Endothelial cell of hepatic sinusoid (primary cell): ENCODE data around the gene GFOD1.
"Not testable (repeated sequence)": the region's sequence is repeated elsewhere in the genome, so short reads cannot be mapped to it uniquely, and the experiment has no call there.

Experiments used
- in situ Hi-C: cut with HindIII; loops from 2 replicates; pipeline ENCODE4 v1.10.0; 2017; ENCODE audit warnings: low sequenced_read_pairs

Gene GFOD1

GRCh38 chr6:13467216-13467600 lies 20.2 kb downstream of the GFOD1 start:
- in situ Hi-C loops, result loop anchor here (5.0 kb wide), 1 partner anchor 70 kb away; no protein-coding TSS in a partner anchor

GRCh38 chr6:13466304-13467215 lies 20.8 kb downstream of the GFOD1 start:
- in situ Hi-C loops, result loop anchor here (5.0 kb wide), 1 partner anchor 71 kb away; no protein-coding TSS in a partner anchor

DNA sequence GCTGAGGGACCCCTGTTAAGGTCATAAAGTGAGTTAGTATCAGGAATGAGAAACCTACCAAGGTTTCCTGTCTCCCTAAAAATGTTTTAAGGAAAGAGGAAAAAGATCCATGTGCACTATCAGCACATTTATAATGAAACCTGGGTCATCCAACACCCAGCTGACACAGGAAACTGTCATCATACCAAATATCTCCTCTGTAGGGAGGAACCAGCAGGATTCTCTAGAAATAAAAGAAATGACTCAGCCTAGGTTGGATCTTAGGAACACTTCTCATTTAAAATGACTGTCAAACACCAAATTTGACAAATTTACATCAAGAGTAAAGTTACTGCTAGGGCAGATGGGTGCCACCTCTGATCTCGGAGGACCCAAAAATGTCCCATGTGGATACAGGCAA lies 21.7 kb downstream of the GFOD1 start:
- in situ Hi-C loops, result loop anchor here (5.0 kb wide), 1 partner anchor 72 kb away; no protein-coding TSS in a partner anchor

DNA sequence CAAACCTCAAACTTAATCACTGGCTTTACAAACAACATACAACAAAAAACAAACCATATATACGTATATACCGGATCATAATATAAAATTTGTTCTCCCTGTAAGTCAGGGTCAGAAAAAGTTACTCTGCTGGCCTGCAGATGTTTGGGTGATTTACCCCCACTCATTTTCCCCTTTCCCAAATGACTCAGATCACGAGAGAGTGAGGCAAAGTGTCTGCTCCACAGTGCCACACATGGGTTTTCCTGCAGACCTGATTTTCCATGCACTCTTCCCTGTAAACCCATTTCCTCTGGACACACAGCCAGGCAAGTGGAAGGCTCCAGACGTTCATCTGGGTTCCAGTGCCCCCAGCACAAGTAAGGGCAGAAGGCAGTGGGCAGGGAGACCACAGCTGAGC lies 23.5 kb downstream of the GFOD1 start:
- in situ Hi-C loops, result no loop called here

DNA sequence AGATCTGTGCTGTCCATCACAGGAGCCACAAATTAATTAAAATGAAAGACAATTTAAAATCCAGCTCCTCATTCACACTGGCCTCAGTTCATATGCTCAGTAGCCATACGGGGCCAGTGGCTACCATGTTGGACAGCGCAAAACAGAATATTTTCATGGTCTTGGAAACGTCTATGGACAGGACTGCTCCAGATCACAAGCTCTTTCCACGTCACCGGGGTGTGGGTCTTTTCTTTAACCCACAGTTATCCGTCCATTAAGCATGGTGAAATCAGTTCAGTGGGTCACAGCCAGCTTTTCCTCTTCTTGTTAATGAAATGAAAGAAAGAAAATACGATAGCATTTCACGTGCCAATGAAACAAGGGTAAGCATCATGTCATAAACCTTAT lies 24.1 kb downstream of the GFOD1 start:
- in situ Hi-C loops, result no loop called here

- in situ Hi-C loops, result no loop called here
These were observed 24.7 kb downstream of the GFOD1 start for GRCh38 chr6:13462458-13463327.

GRCh38 chr6:13461805-13462204 lies 25.6 kb downstream of the GFOD1 start:
- in situ Hi-C loops, result no loop called here

DNA sequence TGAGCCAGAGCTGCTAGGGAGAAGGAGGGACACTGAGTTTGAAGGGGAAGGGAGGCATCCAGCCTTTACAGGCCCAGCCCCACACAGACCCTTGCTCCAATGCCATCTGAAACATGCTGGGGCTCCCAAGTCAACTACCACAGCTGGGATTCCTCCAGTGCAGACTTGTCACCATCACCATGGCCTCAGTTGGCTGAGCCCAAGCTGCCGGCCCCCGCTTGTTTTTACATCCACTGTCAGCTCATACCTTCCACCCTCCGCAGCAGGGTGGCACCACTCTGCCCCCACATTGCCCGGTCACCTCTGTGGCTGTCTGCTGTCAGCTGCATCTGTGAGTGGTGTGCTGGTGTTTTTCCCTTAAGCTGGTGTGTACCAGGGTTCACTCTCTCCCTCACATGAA lies 26.1 kb downstream of the GFOD1 start:
- in situ Hi-C loops, result no loop called here

DNA sequence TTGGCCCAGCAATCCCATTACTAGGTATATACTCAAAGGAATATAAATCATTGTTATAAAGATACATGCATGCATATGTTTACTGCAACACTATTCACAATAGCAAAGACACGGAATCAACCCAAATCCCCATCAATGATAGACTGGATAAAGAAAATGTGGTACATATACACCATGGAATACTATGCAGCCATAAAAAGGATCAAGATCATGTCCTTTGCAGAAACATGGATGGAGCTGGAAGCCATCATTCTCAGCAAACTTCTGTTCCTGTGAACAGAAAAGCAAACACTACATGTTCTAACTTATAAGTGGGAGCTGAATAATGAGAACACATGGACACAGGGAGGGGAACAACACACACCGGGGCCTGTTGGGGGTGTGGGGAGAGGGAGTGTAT lies 27.1 kb downstream of the GFOD1 start:
- in situ Hi-C loops, result not testable (repeated sequence)

- in situ Hi-C loops, result no loop called here
These were observed 29.8 kb downstream of the GFOD1 start for GRCh38 chr6:13457577-13457976.

- in situ Hi-C loops, result no loop called here
These were observed 31.8 kb downstream of the GFOD1 start for GRCh38 chr6:13455552-13455966.

- in situ Hi-C loops, result no loop called here
These were observed 32.8 kb downstream of the GFOD1 start for GRCh38 chr6:13454286-13455221.

DNA sequence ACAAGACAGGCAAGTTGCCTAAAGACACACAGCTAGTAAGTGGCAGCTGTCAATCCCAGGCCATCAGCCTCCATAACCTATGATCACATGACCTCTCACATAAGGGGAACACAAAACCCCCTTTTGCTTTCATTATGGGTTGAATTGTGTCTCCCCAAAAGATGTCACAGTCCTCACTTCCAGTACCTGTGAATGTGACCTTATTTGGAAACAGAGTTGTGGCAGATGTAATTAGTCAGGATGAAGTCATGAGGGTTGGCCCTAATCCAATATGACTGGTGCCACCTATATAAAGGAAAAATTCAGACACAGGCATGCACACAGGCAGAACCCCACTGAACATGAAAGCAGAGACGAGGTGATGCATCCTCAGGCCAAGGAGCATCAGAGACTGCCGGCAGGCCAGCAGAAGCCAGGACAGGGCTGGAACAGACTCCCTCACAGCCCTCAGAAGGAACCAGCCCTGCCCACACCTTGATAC lies 33.6 kb downstream of the GFOD1 start:
- in situ Hi-C loops, result no loop called here

GRCh38 chr6:13453153-13453552 lies 34.2 kb downstream of the GFOD1 start:
- in situ Hi-C loops, result no loop called here

GRCh38 chr6:13452346-13453117 lies 34.9 kb downstream of the GFOD1 start:
- in situ Hi-C loops, result no loop called here

DNA sequence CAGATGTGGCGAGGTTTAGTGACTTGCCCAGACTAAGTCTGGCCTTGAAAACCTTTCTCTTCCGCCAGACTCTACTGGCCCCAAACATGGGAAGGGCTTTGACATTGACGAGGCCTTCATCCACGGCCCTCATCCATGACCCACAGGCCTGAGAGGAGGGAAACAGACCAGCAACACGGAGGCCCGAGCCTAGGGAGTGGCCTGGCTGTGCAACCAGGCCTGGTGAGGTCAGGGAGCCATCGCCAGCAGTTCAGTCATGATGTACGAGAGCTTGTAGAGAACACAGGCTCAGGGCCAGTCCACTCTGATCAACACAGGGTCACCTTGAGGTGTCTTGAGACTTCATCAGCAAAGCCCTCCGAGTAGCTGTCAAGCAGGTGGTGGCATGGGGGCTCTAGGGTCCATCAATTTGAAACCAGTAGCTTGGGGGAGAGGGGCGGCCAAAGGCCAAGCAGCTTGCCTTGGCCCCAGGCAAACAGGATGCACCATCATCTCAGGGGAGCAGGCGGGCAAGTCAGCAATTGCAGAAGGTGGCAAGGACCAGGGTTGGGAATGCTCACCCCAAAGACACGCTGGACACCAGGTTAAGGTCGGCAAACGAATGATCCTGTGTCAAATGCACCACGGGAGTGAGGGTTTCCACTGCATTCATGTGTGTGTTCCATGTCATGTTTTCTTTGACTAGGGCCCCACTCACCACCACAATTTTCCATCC lies 36.1 kb downstream of the GFOD1 start:
- in situ Hi-C loops, result no loop called here

GRCh38 chr6:13450628-13451027 lies 36.8 kb downstream of the GFOD1 start:
- in situ Hi-C loops, result no loop called here

DNA sequence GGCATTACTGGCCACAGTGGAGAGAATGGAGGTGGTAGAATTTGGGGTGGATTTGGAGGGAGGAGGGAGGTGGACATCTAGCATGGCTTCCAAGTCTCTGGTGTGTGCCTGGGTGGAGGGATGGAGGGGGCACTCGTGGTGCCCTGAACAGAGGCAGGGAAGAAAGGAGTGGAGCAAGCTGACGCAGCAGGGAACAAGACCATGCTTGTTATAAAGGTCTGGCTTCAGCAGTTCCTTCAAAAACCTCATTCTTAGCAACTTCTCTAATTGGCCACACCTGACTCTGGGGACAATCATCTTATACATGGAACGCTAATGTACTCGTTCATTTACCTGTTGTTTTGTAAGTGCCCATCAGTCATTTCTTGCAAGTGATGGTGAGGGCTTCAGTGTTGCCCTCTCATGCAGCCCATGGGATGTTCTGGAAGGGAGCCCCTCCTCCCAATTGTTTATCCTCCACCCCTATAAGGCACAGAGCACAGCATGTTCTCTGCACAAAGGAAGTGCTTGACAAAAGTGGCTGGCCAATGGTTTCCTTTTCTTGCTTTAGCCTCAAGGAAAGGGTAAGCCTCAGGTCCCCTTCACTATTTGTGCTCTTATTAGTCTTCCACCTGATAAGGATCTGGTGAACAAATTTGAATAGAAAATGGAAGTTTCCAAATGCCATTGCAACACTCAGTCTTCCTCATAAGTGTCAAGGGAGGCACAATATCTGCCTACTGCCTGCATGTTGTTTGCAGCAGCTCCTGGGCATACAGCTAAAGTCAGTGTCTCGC lies 39.3 kb downstream of the GFOD1 start:
- in situ Hi-C loops, result no loop called here
